ENCODE results near the gene EIF4B.

Gene EIF4B

GRCh38 chr12:53044896-53045695, 38.8 kb downstream of the EIF4B start:
- DNase-seq (ENCODE audit: low read depth), result no peak

GRCh38 chr12:53045696-53046045, 39.4 kb downstream of the EIF4B start:
- DNase-seq (ENCODE audit: low read depth), result no peak

- DNase-seq (ENCODE audit: low read depth), result no peak
These were observed 40.5 kb downstream of the EIF4B start for GRCh38 chr12:53046655-53047220.

- DNase-seq (ENCODE audit: low read depth), result no peak
These were observed 41.2 kb downstream of the EIF4B start for GRCh38 chr12:53047221-53048032.

- DNase-seq (ENCODE audit: low read depth), result no peak
These were observed 42.0 kb downstream of the EIF4B start for GRCh38 chr12:53048033-53048779.

- DNase-seq (ENCODE audit: low read depth), result no peak
These were observed 42.6 kb downstream of the EIF4B start for GRCh38 chr12:53048780-53049401.

GRCh38 chr12:53049571-53050318, 43.5 kb downstream of the EIF4B start, which contains the start of gene TNS2:
TNS2 (plus strand) TSS chr12:53050065; CDS start chr12:53050186, 121 bp downstream.
- no peak for DNase-seq (ENCODE audit: low read depth)

GRCh38 chr12:53050426-53051057, 44.3 kb downstream of the EIF4B start:
- no peak for DNase-seq (ENCODE audit: low read depth)

- no peak for DNase-seq (ENCODE audit: low read depth)
These were observed 45.0 kb downstream of the EIF4B start for GRCh38 chr12:53051058-53051880.

GRCh38 chr12:53051881-53052412, 45.7 kb downstream of the EIF4B start:
- no peak for DNase-seq (ENCODE audit: low read depth)

- no peak for DNase-seq (ENCODE audit: low read depth)
These were observed 46.4 kb downstream of the EIF4B start for GRCh38 chr12:53052419-53053217.

GRCh38 chr12:53053218-53054111, 47.2 kb downstream of the EIF4B start:
- no peak for DNase-seq (ENCODE audit: low read depth)

- no peak for DNase-seq (ENCODE audit: low read depth)
These were observed 48.0 kb downstream of the EIF4B start for GRCh38 chr12:53054112-53054878.

- DNase-seq (ENCODE audit: low read depth), result no peak
These were observed 49.4 kb downstream of the EIF4B start for GRCh38 chr12:53055471-53056266.

- DNase-seq (ENCODE audit: low read depth), result no peak
These were observed 50.0 kb downstream of the EIF4B start for GRCh38 chr12:53056296-53056695.

- no peak for DNase-seq (ENCODE audit: low read depth)
These were observed 50.6 kb downstream of the EIF4B start for GRCh38 chr12:53056901-53057300.

All from GM04503 (cell line).